HEK293T (cell line): ENCODE results near the gene ELOVL6.

ENCODE experiments used
- BHLHE40 ChIP-seq: fragments of 450-650 bp; IDR thresholded peaks from 2 replicates; pipeline ENCODE4 v1.6.1; 2016; ENCODE audit warnings: mild to moderate bottlenecking, moderate library complexity, borderline replicate concordance
- FOXK2 ChIP-seq: fragments of 450-650 bp; IDR thresholded peaks from 2 replicates; pipeline ENCODE4 v1.6.1; 2016; ENCODE audit warnings: mild to moderate bottlenecking
- HDGF ChIP-seq: fragments of 450-650 bp; IDR thresholded peaks from 2 replicates; pipeline ENCODE4 v1.6.1; 2017; ENCODE audit warnings: antibody characterized with exemption, borderline replicate concordance
- L3MBTL2 ChIP-seq: fragments of 450-650 bp; conservative IDR thresholded peaks from 2 replicates; pipeline ENCODE4 v1.6.1; 2016; ENCODE audit warnings: mild to moderate bottlenecking
- SP1 ChIP-seq: fragments of 450-650 bp; IDR thresholded peaks from 2 replicates; pipeline ENCODE4 v1.6.1; 2017
- SUZ12 ChIP-seq: fragments of 450-650 bp; IDR thresholded peaks from 2 replicates; pipeline ENCODE4 v1.6.1; 2016; ENCODE audit warnings: mild to moderate bottlenecking

- TF ChIP-seq FOXK2 (no peak), SUZ12 (no peak), SP1 (no peak), BHLHE40 (no peak), L3MBTL2 (no peak), HDGF (no peak)
Measured at GRCh38 chr4:110034026-110034393, 164.4 kb downstream of the ELOVL6 start.
